CD8-positive, alpha-beta memory T cell (primary cell): ENCODE data around the gene DAB1. TPM values are rescaled to one million over a fixed set of nuclear protein-coding genes. Genes with fewer than 3 reads are reported as not detected.

Source experiments
- CTCF ChIA-PET: fragments of 350-600 bp; sonication (Branson Sonifier 250); formaldehyde crosslinking; loops from one replicate; lab custom pipeline; 2021; ENCODE audit warnings: antibody characterized with exemption; lab: Charles Lee
- POLR2A ChIA-PET: fragments of 350-600 bp; sonication (Branson Sonifier 250); formaldehyde crosslinking; loops from one replicate; lab custom pipeline; 2021; ENCODE audit warnings: antibody characterized with exemption; lab: Charles Lee
- DNase-seq, 5 donors: peaks; one replicate each; pipeline versions ENCODE4 v3.0.0 to v3.0.0-alpha.2; 2020 to 2022; ENCODE audit warnings: mixed read lengths in 1 of 5
- H3K27ac ChIP-seq: one replicate; pipeline ENCODE4 v1.7.0; 2013; ENCODE audit warnings: low read depth, mild to moderate bottlenecking, low read length, moderate library complexity
- H3K27me3 ChIP-seq: 2 replicates; pipeline ENCODE4 v1.7.0; 2013; ENCODE audit warnings: low read length, mild to moderate bottlenecking; ENCODE audit not compliant: insufficient read depth, poor library complexity, severe bottlenecking
- H3K36me3 ChIP-seq: 2 replicates; pipeline ENCODE4 v1.7.0; 2013; ENCODE audit warnings: mild to moderate bottlenecking, low read length, moderate library complexity; ENCODE audit not compliant: insufficient read depth
- H3K4me1 ChIP-seq: 2 replicates; pipeline ENCODE4 v1.7.0; 2013; ENCODE audit warnings: mild to moderate bottlenecking, low read length, moderate library complexity; ENCODE audit not compliant: insufficient read depth
- H3K4me3 ChIP-seq: 2 replicates; pipeline ENCODE4 v1.7.0; 2013; ENCODE audit warnings: mild to moderate bottlenecking, low read length
- H3K9me3 ChIP-seq: 2 replicates; pipeline ENCODE4 v1.7.0; 2013; ENCODE audit warnings: mild to moderate bottlenecking, low read length
- H3K27ac Mint-ChIP-seq, 8 donors: one replicate each; pipeline ENCODE4 v1.8.0; 2020 to 2021; ENCODE audit warnings: mixed read lengths in 8 of 8, mild to moderate bottlenecking in 6 of 8, inconsistent platforms in 3 of 8, moderate library complexity in 3 of 8
- H3K27me3 Mint-ChIP-seq, 2 donors: one replicate each; pipeline ENCODE4 v1.8.0; 2020 to 2021; ENCODE audit warnings: mixed read lengths in 2 of 2, mild to moderate bottlenecking in 1 of 2, moderate library complexity in 1 of 2
- H3K36me3 Mint-ChIP-seq, 3 donors: one replicate each; pipeline ENCODE4 v1.8.0; 2020 to 2021; ENCODE audit warnings: mixed read lengths in 3 of 3, inconsistent platforms in 1 of 3, mild to moderate bottlenecking in 1 of 3
- H3K4me1 Mint-ChIP-seq, 3 donors: one replicate each; pipeline ENCODE4 v1.8.0; 2020 to 2021; ENCODE audit warnings: mixed read lengths in 3 of 3, inconsistent platforms in 1 of 3, mild to moderate bottlenecking in 1 of 3
- H3K4me3 Mint-ChIP-seq, 7 donors: one replicate each; pipeline ENCODE4 v1.8.0; 2020 to 2021; ENCODE audit warnings: mixed read lengths in 7 of 7, mild to moderate bottlenecking in 6 of 7, moderate library complexity in 4 of 7, inconsistent platforms in 2 of 7
- H3K9me3 Mint-ChIP-seq, 5 donors: one replicate each; pipeline ENCODE4 v1.8.0; 2020 to 2022; ENCODE audit warnings: mixed read lengths in 5 of 5, mild to moderate bottlenecking in 3 of 5, moderate library complexity in 2 of 5, inconsistent platforms in 1 of 5
- polyA plus RNA-seq: library from polyadenylated mRNA; unstranded; fragments of 300-500 nt; fragmentation: Illumina TruSeq; gene quantifications from one replicate; pipeline ENCODE4 v1.2.3, GENCODE V29; 2021
- total RNA-seq, 2 experiments: library from RNA; stranded (reverse); gene quantifications; one replicate each; pipeline ENCODE4 v1.2.3, GENCODE V29; 2021

The DAB1 gene
- total and polyA plus RNA-seq, 3 experiments from 2014 or later, result 0.09 to 1.7 TPM; not detected in 1

DNA sequence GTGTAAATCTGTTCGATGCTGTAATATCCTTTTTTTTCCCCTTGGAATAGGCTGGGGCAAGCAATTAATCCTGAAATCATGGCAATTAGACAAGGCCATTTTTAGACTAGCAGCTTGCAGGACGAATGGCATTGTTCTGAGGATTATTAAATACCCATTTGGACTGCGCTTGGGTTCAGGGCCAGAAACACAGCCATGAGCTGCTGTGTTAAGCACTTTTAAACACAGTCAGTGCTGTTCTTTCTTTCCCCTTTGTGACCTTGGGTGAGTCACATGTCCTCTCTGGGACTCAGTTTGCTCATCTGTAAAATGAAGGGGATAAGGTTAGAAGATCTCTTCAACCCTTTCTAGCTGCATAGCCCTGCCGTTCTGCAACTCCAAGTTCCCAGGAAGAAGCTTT lies 399.4 kb downstream of the DAB1 start:
- Mint-ChIP-seq H3K4me3 (no peak overlapping the region), H3K27ac (no peak overlapping the region), H3K4me1 (no peaks in the 10 kb centered on the region), H3K9me3 (peaks cover 0 to 2% (median 0%) of the 10 kb centered on the region in 5 donors), H3K27me3 (peaks cover 0 to 1% of the 10 kb centered on the region in 2 donors), H3K36me3 (no peaks in the 10 kb centered on the region)
- H3K27me3 ChIP-seq, result no peaks in the 10 kb centered on the region
- no peaks in the 10 kb centered on the region for H3K36me3 ChIP-seq
- H3K9me3 ChIP-seq, result no peaks in the 10 kb centered on the region
- H3K27ac ChIP-seq, result no peak overlapping the region
- ChIA-PET CTCF (no interaction called here), POLR2A (no interaction called here)
- H3K4me1 ChIP-seq, result no peaks in the 10 kb centered on the region
- no peak for DNase-seq
- no peak overlapping the region for H3K4me3 ChIP-seq

DNA sequence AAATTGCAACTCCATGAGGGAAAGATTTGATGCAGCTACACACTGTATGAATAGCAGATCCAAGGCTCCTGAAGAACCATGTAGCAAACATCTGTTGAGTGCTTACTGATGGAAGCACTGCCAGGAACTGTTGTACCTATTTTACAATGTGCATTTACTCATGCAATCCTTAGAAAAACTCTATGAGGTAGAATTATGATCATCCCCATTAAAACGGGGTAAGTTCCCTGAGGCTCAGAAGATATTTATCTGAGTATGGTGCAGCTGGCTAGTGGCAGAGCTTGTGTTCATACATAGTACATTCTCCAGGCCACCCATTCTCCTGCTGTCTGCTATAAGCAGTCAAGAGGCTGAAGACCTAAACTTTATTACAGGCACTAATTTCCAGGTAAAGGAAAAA lies 403.6 kb downstream of the DAB1 start:
- Mint-ChIP-seq H3K36me3 (no peaks in the 10 kb centered on the region), H3K4me3 (no peak overlapping the region), H3K27ac (no peak overlapping the region), H3K9me3 (no peaks in the 10 kb centered on the region), H3K4me1 (no peaks in the 10 kb centered on the region), H3K27me3 (peaks cover 0 to 1% of the 10 kb centered on the region in 2 donors)
- no peaks in the 10 kb centered on the region for H3K36me3 ChIP-seq
- no peaks in the 10 kb centered on the region for H3K4me1 ChIP-seq
- H3K4me3 ChIP-seq, result no peak overlapping the region
- POLR2A ChIA-PET, result no interaction called here
- CTCF ChIA-PET, result no interaction called here
- H3K27me3 ChIP-seq, result no peaks in the 10 kb centered on the region
- H3K27ac ChIP-seq, result no peak overlapping the region
- no peak for DNase-seq
- H3K9me3 ChIP-seq, result no peaks in the 10 kb centered on the region

DNA sequence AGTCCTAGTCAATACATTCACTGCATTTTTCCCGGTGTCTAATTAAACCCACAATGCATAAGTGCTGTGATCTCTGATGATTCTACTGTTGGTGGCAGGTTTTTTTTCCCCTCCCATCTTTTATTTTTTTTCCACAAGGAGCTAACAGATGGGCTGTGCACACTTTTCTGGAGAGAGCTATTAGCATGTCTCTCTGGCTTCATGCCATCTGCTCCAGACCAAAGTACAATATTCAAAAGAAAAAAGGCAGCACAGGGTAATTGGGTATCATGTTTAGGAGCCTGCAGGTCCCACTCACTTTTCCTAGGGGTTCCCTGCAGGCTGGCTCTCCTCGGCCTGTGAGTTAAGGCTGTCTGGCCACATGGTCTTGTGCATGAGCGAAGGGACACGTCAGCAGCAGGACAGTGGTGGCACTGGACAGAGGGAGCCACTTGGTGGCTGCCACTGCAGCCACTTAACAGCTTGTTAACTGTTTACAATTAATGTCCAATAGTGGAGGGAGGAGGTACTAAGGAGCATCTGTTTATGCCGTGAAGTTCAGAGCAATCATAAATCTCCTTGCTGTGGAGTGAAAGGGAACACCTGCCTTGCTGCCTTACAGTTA lies 404.5 kb downstream of the DAB1 start:
- POLR2A ChIA-PET, result no interaction called here
- no peaks in the 10 kb centered on the region for H3K27me3 Mint-ChIP-seq

DNA sequence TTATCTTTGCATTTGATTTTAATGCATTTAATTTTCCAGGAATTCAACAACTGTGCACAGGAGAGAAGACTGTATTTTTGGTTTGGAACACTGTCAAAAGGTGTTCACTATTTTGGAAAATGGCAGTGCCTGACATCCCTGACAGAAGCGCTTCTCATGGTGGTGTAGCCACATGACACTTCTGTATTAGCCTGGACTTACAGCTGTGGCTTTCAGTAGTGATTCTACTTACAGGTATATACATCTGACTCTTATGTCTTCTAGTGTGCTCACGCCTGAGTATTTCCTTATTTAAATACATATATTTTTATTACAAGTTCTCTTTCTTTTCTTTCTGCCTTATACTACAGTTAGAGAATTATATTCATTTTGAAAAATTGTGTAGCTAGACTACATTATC lies 405.7 kb downstream of the DAB1 start:
- H3K36me3 Mint-ChIP-seq, result peaks cover 0 to 6% (median 0%) of the 10 kb centered on the region in 3 donors
- H3K27me3 ChIP-seq, result no peaks in the 10 kb centered on the region
- POLR2A ChIA-PET, result no interaction called here

More for the DNA sequence above, 404.5 kb downstream of the DAB1 start:
- Histone ChIP-seq H3K27ac (no peak overlapping the region), H3K4me3 (no peak overlapping the region), H3K36me3 (no peaks in the 10 kb centered on the region), H3K27me3 (no peaks in the 10 kb centered on the region), H3K4me1 (no peaks in the 10 kb centered on the region), H3K9me3 (no peaks in the 10 kb centered on the region)
- Mint-ChIP-seq H3K27ac (peak overlapping the region in 1 of 8 donors; percentile 23), H3K36me3 (peaks cover 0 to 6% (median 0%) of the 10 kb centered on the region in 3 donors), H3K4me3 (no peak overlapping the region), H3K9me3 (no peaks in the 10 kb centered on the region), H3K4me1 (no peaks in the 10 kb centered on the region)
- CTCF ChIA-PET, result no interaction called here
- DNase-seq, result no peak

DNA sequence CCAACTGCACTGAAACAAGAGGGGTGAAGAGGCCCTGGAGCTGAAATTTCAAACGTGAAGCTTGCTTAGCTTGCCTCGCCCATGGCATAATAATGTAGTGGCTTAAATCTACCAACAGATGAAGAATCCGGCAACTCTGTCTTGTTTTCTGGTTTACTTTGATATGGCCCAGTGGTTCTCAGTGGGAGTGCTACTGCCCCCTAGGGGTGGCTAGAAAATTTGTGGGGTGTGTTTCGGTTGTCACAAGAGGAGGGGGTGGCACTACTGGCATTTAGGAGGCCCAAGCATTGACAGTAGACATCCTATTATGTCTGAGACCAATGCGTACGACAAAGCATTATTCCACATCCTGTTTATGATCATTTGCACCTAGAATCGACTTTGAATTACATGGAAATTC lies 406.1 kb downstream of the DAB1 start:
- H3K27ac ChIP-seq, result no peak overlapping the region
- H3K4me3 ChIP-seq, result no peak overlapping the region
- Mint-ChIP-seq H3K27me3 (no peaks in the 10 kb centered on the region), H3K36me3 (peaks cover 0 to 6% (median 0%) of the 10 kb centered on the region in 3 donors), H3K9me3 (no peaks in the 10 kb centered on the region), H3K27ac (no peak overlapping the region), H3K4me3 (no peak overlapping the region), H3K4me1 (no peaks in the 10 kb centered on the region)
- no peaks in the 10 kb centered on the region for H3K36me3 ChIP-seq
- H3K9me3 ChIP-seq, result no peaks in the 10 kb centered on the region
- CTCF ChIA-PET, result no interaction called here
- POLR2A ChIA-PET, result no interaction called here
- H3K4me1 ChIP-seq, result no peaks in the 10 kb centered on the region
- H3K27me3 ChIP-seq, result no peaks in the 10 kb centered on the region
- DNase-seq, result no peak

More for the DNA sequence above, 405.7 kb downstream of the DAB1 start:
- no peak overlapping the region for H3K4me3 ChIP-seq
- H3K9me3 ChIP-seq, result no peaks in the 10 kb centered on the region
- H3K4me1 Mint-ChIP-seq, result no peaks in the 10 kb centered on the region
- no peaks in the 10 kb centered on the region for H3K4me1 ChIP-seq
- no peak overlapping the region for H3K27ac ChIP-seq
- no peaks in the 10 kb centered on the region for H3K27me3 Mint-ChIP-seq
- DNase-seq, result no peak
- H3K36me3 ChIP-seq, result no peaks in the 10 kb centered on the region
- H3K9me3 Mint-ChIP-seq, result no peaks in the 10 kb centered on the region
- H3K27ac Mint-ChIP-seq, result no peak overlapping the region
- H3K4me3 Mint-ChIP-seq, result no peak overlapping the region
- CTCF ChIA-PET, result no interaction called here

DNA sequence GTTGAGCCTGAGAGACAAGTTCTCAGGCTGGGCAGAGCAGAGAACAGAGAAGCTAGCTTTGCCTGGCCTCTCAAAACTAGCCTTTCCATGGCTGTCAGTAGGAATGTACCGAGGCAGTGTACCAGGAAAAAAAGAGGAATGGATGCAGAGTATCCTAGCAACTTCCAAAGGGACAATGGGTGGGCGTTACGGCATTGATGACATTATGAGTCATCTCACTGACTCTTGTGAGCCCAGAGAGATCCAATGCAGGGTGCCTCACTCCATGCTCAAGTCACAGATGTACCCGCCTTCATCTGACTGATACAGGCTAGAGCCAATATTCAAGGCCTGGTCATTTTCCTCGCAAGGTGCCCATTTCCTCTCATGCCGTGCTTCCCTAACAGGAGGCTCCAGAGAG lies 406.7 kb downstream of the DAB1 start:
- Mint-ChIP-seq H3K9me3 (no peaks in the 10 kb centered on the region), H3K27ac (no peak overlapping the region), H3K36me3 (peaks cover 0 to 6% (median 0%) of the 10 kb centered on the region in 3 donors), H3K4me1 (no peaks in the 10 kb centered on the region), H3K27me3 (no peaks in the 10 kb centered on the region), H3K4me3 (no peak overlapping the region)
- POLR2A ChIA-PET, result no interaction called here
- DNase-seq, result no peak
- no peak overlapping the region for H3K4me3 ChIP-seq
- CTCF ChIA-PET, result no interaction called here
- no peaks in the 10 kb centered on the region for H3K4me1 ChIP-seq
- no peaks in the 10 kb centered on the region for H3K9me3 ChIP-seq
- H3K36me3 ChIP-seq, result no peaks in the 10 kb centered on the region
- no peaks in the 10 kb centered on the region for H3K27me3 ChIP-seq
- no peak overlapping the region for H3K27ac ChIP-seq

DNA sequence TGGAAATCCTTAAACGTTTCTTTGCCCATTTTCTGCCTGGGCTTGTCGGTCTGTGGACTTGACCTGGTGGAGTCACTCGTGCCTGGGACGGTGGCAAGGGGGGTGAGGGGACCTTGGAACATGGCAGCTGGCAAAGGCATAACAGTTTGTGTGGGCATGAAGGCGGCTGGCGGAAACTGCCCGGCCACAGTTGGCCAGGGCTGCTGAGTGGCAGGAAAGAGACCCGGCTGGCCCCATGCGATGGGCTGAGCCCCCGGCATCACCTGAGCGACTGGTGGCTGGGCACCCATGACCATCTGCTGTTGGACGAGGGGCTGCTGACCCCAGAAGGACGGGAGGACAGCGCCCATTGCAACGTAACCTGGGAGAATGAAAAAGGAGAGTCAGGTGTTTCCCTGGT lies 408.8 kb downstream of the DAB1 start:
- no peak overlapping the region for H3K4me3 ChIP-seq
- Mint-ChIP-seq H3K27ac (no peak overlapping the region), H3K4me3 (no peak overlapping the region), H3K9me3 (no peaks in the 10 kb centered on the region), H3K27me3 (no peaks in the 10 kb centered on the region), H3K4me1 (no peaks in the 10 kb centered on the region), H3K36me3 (peaks cover 0 to 13% (median 0%) of the 10 kb centered on the region in 3 donors)
- no peaks in the 10 kb centered on the region for H3K36me3 ChIP-seq
- no peaks in the 10 kb centered on the region for H3K4me1 ChIP-seq
- H3K9me3 ChIP-seq, result no peaks in the 10 kb centered on the region
- no peaks in the 10 kb centered on the region for H3K27me3 ChIP-seq
- DNase-seq, result no peak
- CTCF ChIA-PET, result no interaction called here
- H3K27ac ChIP-seq, result no peak overlapping the region
- POLR2A ChIA-PET, result no interaction called here

DNA sequence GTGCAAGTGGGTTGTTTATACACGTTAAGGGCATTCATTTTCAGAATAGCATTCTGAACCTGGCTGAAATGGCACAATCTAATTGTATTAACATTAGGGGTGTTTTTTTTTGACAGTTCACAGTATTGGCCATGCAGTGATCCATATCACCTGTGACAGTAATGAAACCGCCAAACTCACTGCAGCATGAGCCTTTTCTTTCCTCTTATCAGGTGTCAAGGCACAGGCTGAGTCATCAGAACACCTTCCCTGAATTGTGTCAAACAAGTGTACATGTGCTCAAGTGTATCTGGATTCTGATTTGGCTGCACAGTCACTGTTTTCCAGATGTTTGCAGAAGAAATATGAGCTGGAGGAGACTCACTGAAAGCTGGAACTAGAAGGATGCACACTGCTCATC lies 410.3 kb downstream of the DAB1 start:
- Histone ChIP-seq H3K4me3 (no peak overlapping the region), H3K9me3 (no peaks in the 10 kb centered on the region), H3K27ac (no peak overlapping the region), H3K36me3 (no peaks in the 10 kb centered on the region), H3K27me3 (no peaks in the 10 kb centered on the region), H3K4me1 (no peaks in the 10 kb centered on the region)
- Mint-ChIP-seq H3K27ac (no peak overlapping the region), H3K27me3 (no peaks in the 10 kb centered on the region), H3K36me3 (peaks cover 0 to 19% (median 0%) of the 10 kb centered on the region in 3 donors), H3K4me3 (no peak overlapping the region), H3K9me3 (no peaks in the 10 kb centered on the region), H3K4me1 (no peaks in the 10 kb centered on the region)
- DNase-seq, result no peak
- POLR2A ChIA-PET, result no interaction called here
- CTCF ChIA-PET, result no interaction called here
